Nephron progenitor cell (in vitro differentiated cells): Measurements from ENCODE around the gene ITPRIPL1.

Experiments
- DNase-seq: peaks from one replicate; pipeline ENCODE4 v3.0.0; 2021
- H3K27ac Mint-ChIP-seq: 2 replicates; pipeline ENCODE4 v1.8.0; 2021; ENCODE audit warnings: mild to moderate bottlenecking, moderate library complexity, mixed read lengths
- H3K27me3 Mint-ChIP-seq: 2 replicates; pipeline ENCODE4 v1.8.0; 2021; ENCODE audit warnings: mild to moderate bottlenecking, low read depth, mixed read lengths; ENCODE audit not compliant: poor library complexity
- H3K36me3 Mint-ChIP-seq: 2 replicates; pipeline ENCODE4 v1.8.0; 2021; ENCODE audit warnings: low read depth, mixed read lengths
- H3K4me1 Mint-ChIP-seq: 2 replicates; pipeline ENCODE4 v1.8.0; 2021; ENCODE audit warnings: mixed read lengths
- H3K4me3 Mint-ChIP-seq: 2 replicates; pipeline ENCODE4 v1.8.0; 2021; ENCODE audit warnings: mild to moderate bottlenecking, moderate library complexity, mixed read lengths
- H3K9me3 Mint-ChIP-seq: 2 replicates; pipeline ENCODE4 v1.8.0; 2021; ENCODE audit warnings: mild to moderate bottlenecking, moderate library complexity, mixed read lengths
- TF ChIP-seq, protein P1 (sequence below): fragments of 200-600 bp; sonication (generic); IDR thresholded peaks from 2 replicates; pipeline ENCODE4 v1.5.0; 2021; ENCODE audit warnings: antibody characterized with exemption

ITPRIPL1 gene

DNA sequence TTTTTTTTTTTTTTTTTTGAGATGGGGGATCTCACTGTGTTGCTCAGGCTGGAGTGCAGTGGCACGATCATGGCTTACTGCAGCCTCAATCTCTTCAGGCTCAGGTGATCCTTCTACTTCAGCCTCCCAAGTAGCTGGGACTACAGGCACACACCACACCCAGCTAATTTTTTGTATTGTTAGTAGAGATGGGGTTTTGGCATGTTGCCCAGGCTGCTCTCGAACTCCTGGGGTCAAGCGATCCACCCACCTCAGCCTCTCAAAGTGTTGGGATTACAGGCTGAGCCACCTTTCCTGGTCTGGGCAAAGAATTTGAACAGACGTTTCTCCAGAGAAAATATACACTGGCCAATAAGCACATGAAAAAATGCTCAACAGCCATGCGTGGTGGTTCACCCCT is 16.9 kb upstream of the ITPRIPL1 start:
- Mint-ChIP-seq H3K4me3 (no peak overlapping the region), H3K4me1 (peaks cover 31% of the 10 kb centered on the region), H3K27ac (no peak overlapping the region), H3K27me3 (peaks cover 12% of the 10 kb centered on the region), H3K36me3 (peaks cover 16% of the 10 kb centered on the region), H3K9me3 (no peaks in the 10 kb centered on the region)
- no peak for DNase-seq
- TF ChIP-seq, protein P1, sequence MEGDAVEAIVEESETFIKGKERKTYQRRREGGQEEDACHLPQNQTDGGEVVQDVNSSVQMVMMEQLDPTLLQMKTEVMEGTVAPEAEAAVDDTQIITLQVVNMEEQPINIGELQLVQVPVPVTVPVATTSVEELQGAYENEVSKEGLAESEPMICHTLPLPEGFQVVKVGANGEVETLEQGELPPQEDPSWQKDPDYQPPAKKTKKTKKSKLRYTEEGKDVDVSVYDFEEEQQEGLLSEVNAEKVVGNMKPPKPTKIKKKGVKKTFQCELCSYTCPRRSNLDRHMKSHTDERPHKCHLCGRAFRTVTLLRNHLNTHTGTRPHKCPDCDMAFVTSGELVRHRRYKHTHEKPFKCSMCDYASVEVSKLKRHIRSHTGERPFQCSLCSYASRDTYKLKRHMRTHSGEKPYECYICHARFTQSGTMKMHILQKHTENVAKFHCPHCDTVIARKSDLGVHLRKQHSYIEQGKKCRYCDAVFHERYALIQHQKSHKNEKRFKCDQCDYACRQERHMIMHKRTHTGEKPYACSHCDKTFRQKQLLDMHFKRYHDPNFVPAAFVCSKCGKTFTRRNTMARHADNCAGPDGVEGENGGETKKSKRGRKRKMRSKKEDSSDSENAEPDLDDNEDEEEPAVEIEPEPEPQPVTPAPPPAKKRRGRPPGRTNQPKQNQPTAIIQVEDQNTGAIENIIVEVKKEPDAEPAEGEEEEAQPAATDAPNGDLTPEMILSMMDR = no peak

DNA sequence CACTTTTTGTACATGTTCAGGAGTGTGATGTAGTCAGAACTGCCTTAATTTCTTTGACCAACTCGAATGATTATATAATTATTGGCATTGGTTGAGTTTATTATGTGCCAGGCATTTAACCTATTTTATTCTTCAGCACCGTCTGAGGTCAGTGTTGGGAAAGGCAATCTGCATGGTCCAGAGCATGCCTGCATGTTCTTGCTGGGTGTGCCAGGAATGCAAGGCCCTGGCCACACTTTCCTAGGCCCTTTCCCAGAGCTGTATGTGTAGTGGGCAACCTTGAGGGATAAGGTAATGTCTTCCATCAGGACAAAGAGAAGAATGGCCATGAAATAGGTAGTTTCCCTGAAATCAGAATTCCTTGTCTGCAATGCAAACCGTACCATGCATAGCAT is 10.1 kb upstream of the ITPRIPL1 start:
- H3K9me3 Mint-ChIP-seq = no peaks in the 10 kb centered on the region
- H3K4me3 Mint-ChIP-seq = no peak overlapping the region
- TF ChIP-seq, protein P1 = no peak
- peaks cover 25% of the 10 kb centered on the region for H3K4me1 Mint-ChIP-seq
- H3K27me3 Mint-ChIP-seq = peaks cover 29% of the 10 kb centered on the region
- DNase-seq = no peak
- no peaks in the 10 kb centered on the region for H3K36me3 Mint-ChIP-seq
- peak overlapping the region; percentile 98 for H3K27ac Mint-ChIP-seq

DNA sequence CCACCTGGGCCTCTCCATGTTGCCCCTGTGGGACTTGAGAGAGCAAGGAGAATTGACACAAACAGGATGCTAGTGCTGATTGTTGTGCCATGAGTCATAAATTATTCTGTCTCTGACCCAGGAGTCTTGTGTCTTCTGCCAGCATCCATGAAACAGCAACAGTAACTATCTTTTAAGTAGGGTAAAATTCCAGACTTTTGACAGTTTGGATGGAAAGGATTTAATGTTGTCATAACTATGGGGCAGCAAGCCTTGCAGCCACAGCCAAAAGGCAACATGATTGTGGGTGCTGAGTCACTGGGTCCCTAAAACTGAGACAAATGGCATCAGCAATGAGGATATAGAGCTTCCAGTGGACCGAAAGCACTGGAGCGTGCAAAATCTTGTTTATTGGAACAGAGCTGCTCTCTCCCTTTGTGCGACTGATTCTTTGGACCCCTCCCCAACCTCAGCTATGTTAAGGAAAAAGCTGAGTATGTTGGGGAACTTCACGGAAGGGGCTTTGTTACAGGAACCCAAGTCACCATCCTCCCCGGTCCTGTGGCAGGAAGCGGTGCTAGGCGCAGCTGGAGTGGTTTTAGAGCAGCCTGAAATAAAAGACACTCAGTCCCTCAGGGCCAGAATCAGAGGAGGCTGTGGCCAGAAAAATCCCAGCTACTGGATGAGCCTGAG is 9.6 kb upstream of the ITPRIPL1 start:
- peaks cover 34% of the 10 kb centered on the region for H3K27me3 Mint-ChIP-seq
- TF ChIP-seq, protein P1 = no peak
- peak overlapping the region; percentile 98 for H3K27ac Mint-ChIP-seq
- H3K4me1 Mint-ChIP-seq = peaks cover 30% of the 10 kb centered on the region
- no peak overlapping the region for H3K4me3 Mint-ChIP-seq
- no peaks in the 10 kb centered on the region for H3K9me3 Mint-ChIP-seq
- no peaks in the 10 kb centered on the region for H3K36me3 Mint-ChIP-seq
- no peak for DNase-seq

DNA sequence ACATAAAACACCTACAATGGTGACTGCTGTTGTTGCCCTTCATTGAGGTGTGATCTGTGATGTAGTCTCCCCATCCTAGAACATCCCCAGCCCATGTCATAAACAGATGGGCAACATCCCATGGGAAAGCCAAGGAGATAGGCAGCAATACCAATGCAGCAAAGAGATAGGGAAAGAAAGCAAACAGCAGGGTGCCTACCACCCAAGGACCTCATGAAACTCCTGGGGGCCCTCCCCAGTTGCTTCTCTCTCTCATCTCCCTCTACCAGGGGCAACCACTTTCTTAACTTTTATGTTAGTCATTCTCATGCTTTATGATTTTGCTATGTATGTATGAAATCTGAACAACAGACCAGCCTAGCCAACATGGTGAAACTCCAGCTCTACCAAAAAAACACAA is 8.1 kb upstream of the ITPRIPL1 start:
- TF ChIP-seq, protein P1 = no peak
- Mint-ChIP-seq H3K27ac (no peak overlapping the region), H3K9me3 (no peaks in the 10 kb centered on the region), H3K36me3 (no peaks in the 10 kb centered on the region), H3K4me1 (peaks cover 36% of the 10 kb centered on the region), H3K4me3 (no peak overlapping the region), H3K27me3 (peaks cover 44% of the 10 kb centered on the region)
- no peak for DNase-seq

DNA sequence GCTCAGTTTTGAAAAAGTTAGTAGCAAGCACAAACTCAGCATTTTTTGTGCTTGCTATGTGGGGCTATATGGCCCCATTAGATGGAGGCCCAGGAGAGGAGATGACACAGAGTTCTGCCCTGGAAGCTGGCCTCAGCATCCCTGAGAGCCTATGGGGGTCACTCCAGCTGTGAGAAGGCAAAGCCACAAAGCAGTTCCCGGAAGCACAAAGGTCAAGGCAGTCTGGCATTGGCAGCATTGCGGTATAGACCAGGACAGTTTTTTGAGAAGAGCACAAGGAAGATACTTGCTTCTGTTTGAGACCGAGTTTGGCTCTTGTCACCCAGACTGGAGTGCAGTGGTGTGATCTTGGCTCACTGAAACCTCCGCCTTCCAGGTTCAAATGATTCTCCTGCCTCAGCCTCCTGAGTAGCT is 7.5 kb upstream of the ITPRIPL1 start:
- Mint-ChIP-seq H3K9me3 (no peaks in the 10 kb centered on the region), H3K27me3 (peaks cover 50% of the 10 kb centered on the region), H3K4me1 (peaks cover 38% of the 10 kb centered on the region), H3K27ac (no peak overlapping the region), H3K36me3 (no peaks in the 10 kb centered on the region), H3K4me3 (no peak overlapping the region)
- TF ChIP-seq, protein P1 = no peak
- no peak for DNase-seq

DNA sequence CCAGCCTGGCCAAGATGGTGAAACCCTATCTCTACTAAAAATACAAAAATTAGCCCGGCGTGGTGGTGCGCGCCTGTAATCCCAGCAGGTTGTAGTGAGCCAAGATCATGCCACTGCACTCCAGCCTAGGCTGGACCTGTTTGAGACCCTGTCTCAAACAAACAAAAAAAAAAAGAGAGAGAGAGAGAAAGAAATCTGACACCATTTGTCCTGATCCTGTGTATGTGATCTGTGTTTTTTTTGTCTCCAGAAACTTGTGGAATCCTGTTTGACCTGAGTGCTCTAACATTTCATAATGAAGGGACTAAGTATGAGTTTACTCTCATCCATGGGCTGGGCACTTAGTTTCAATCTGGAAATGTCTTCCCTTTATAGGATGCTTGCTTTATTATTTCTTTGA is 6.4 kb upstream of the ITPRIPL1 start:
- peaks cover 57% of the 10 kb centered on the region for H3K27me3 Mint-ChIP-seq
- no peaks in the 10 kb centered on the region for H3K9me3 Mint-ChIP-seq
- TF ChIP-seq, protein P1 = no peak
- no peak for DNase-seq
- no peak overlapping the region for H3K27ac Mint-ChIP-seq
- H3K36me3 Mint-ChIP-seq = no peaks in the 10 kb centered on the region
- H3K4me3 Mint-ChIP-seq = no peak overlapping the region
- H3K4me1 Mint-ChIP-seq = peaks cover 38% of the 10 kb centered on the region
